ENCODE results near the gene ADCY7. TPM values are rescaled to one million over a fixed set of nuclear protein-coding genes. Genes with fewer than 3 reads are reported as not detected.

ADCY7 gene
- total RNA-seq, 1 experiment from 2014 or later = 39.3 TPM

- Histone ChIP-seq H3K9me3 (ENCODE audit: insufficient read depth, low read depth) (no peaks in the 10 kb centered on the region), H3F3A (ENCODE audit: insufficient read depth, low read depth) (peaks cover 19% of the 10 kb centered on the region; the same call in 1 of the 2 replicates), H4K20me1 (ENCODE audit: insufficient read depth) (no peaks in the 10 kb centered on the region), H3K4me2 (no peak overlapping the region), H2AFZ (0 out of 2 replicates have a peak overlapping the region, but pooled peaks have one; percentile 37), H3K4me3 (no peak overlapping the region), H3K27me3 (ENCODE audit: insufficient read depth, low read depth) (no peaks in the 10 kb centered on the region), H3K36me3 (ENCODE audit: low read depth) (no peaks in the 10 kb centered on the region), H3K4me1 (replicated peaks; ENCODE audit: insufficient read depth) (peaks cover 34% of the 10 kb centered on the region), H3K27ac (peak overlapping the region; percentile 58), H3K9me2 (ENCODE audit: insufficient read depth) (no peaks in the 10 kb centered on the region), H3K79me2 (ENCODE audit: low read depth) (no peaks in the 10 kb centered on the region)
- intact Hi-C loops (cut with micrococcal nuclease; ENCODE audit: unreplicated experiment) = no loop called here
- BruUV-seq (replicated peaks) = no TSS peak
- ChIA-PET POLR2A (ENCODE audit: unreplicated experiment) (no interaction called here), CTCF (no interaction called here)
- DNase-seq = no peak
- TF ChIP-seq CTCF (conservative IDR thresholded peaks at IDR 0.05) (no peak), EZH2 (IDR thresholded peaks at IDR 0.05; ENCODE audit: low read depth) (no peak)
These were observed 2.1 kb upstream of the ADCY7 start for GRCh38 chr16:50263940-50264929.

GRCh38 chr16:50265260-50265659, 1.1 kb upstream of the ADCY7 start:
- Histone ChIP-seq H3F3A (ENCODE audit: insufficient read depth, low read depth) (peaks cover 19% of the 10 kb centered on the region; the same call in 1 of the 2 replicates), H3K36me3 (ENCODE audit: low read depth) (no peaks in the 10 kb centered on the region), H3K27me3 (ENCODE audit: insufficient read depth, low read depth) (no peaks in the 10 kb centered on the region), H3K79me2 (ENCODE audit: low read depth) (no peaks in the 10 kb centered on the region), H3K27ac (no peak overlapping the region), H3K9me2 (ENCODE audit: insufficient read depth) (no peaks in the 10 kb centered on the region), H4K20me1 (ENCODE audit: insufficient read depth) (no peaks in the 10 kb centered on the region), H3K9me3 (ENCODE audit: insufficient read depth, low read depth) (no peaks in the 10 kb centered on the region), H3K4me1 (replicated peaks; ENCODE audit: insufficient read depth) (peaks cover 34% of the 10 kb centered on the region), H3K4me2 (no peak overlapping the region), H3K4me3 (no peak overlapping the region), H2AFZ (no peak overlapping the region)
- BruUV-seq (replicated peaks) = no TSS peak
- ChIA-PET CTCF (no interaction called here), POLR2A (ENCODE audit: unreplicated experiment) (no interaction called here)
- TF ChIP-seq CTCF (conservative IDR thresholded peaks at IDR 0.05) (no peak; the same call in 1 of the 2 replicates), EZH2 (IDR thresholded peaks at IDR 0.05; ENCODE audit: low read depth) (no peak)
- intact Hi-C loops (cut with micrococcal nuclease; ENCODE audit: unreplicated experiment) = no loop called here
- DNase-seq = no peak

GRCh38 chr16:50265716-50266336, 525 bp upstream of the ADCY7 start:
- H3K27ac ChIP-seq = 0 out of 2 replicates have a peak overlapping the region, but pooled peaks have one; percentile 30
- no TSS peak for BruUV-seq (replicated peaks)
- CTCF ChIA-PET = interaction anchor here (0.6 kb wide), 2 partner anchors 11 to 1573 kb away, joined by 3 to 6 read pairs; no protein-coding TSS in a partner anchor

More at GRCh38 chr16:50265716-50266336, 525 bp upstream of the ADCY7 start:
- peaks cover 19% of the 10 kb centered on the region; the same call in 1 of the 2 replicates for H3F3A ChIP-seq (ENCODE audit: insufficient read depth, low read depth)
- intact Hi-C loops (cut with micrococcal nuclease; ENCODE audit: unreplicated experiment) = no loop called here
- POLR2A ChIA-PET (ENCODE audit: unreplicated experiment) = interaction anchor here (0.6 kb wide), 1 partner anchor 397 kb away, joined by 3 read pairs; no protein-coding TSS in a partner anchor
- H3K4me1 ChIP-seq (replicated peaks; ENCODE audit: insufficient read depth) = peaks cover 34% of the 10 kb centered on the region
- H3K9me2 ChIP-seq (ENCODE audit: insufficient read depth) = no peaks in the 10 kb centered on the region
- peak overlapping the region; percentile 43; the same call in 1 of the 2 replicates for H3K4me3 ChIP-seq
- no peak for DNase-seq
- H3K9me3 ChIP-seq (ENCODE audit: insufficient read depth, low read depth) = no peaks in the 10 kb centered on the region
- H3K36me3 ChIP-seq (ENCODE audit: low read depth) = no peaks in the 10 kb centered on the region
- no peak for TF ChIP-seq CTCF (conservative IDR thresholded peaks at IDR 0.05)
- TF ChIP-seq EZH2 (IDR thresholded peaks at IDR 0.05; ENCODE audit: low read depth) = no peak
- H3K79me2 ChIP-seq (ENCODE audit: low read depth) = no peaks in the 10 kb centered on the region
- 0 out of 2 replicates have a peak overlapping the region, but pooled peaks have one; percentile 66 for H2AFZ ChIP-seq
- no peaks in the 10 kb centered on the region for H3K27me3 ChIP-seq (ENCODE audit: insufficient read depth, low read depth)
- H3K4me2 ChIP-seq = peak overlapping the region; percentile 76
- no peaks in the 10 kb centered on the region for H4K20me1 ChIP-seq (ENCODE audit: insufficient read depth)
